Right lobe of liver (tissue), 6 donors: ENCODE results near the gene IFRD2. TPM values are rescaled to one million over a fixed set of nuclear protein-coding genes. Genes with fewer than 3 reads are reported as not detected.
"Not testable (repeated sequence)": the region's sequence is repeated elsewhere in the genome, so short reads cannot be mapped to it uniquely, and the experiment has no call there.

Source experiments
- ATAC-seq, 4 donors: fragments of 200-7000 bp; cut with Tn5 transposase; one replicate each; pipeline ENCODE4 v1.9.1; 2020; ENCODE audit warnings: mild to moderate bottlenecking in 4 of 4, moderate library complexity in 4 of 4
- DNase-seq, 3 donors: peaks; one replicate each; pipeline ENCODE4 v3.0.0-alpha.2; 2020
- H3K27ac ChIP-seq, 3 donors: fragments of 200-600 bp; one replicate each; pipeline ENCODE4 v1.8.0; 2022
- H3K27me3 ChIP-seq, 2 donors: fragments of 200-600 bp; one replicate each; pipeline ENCODE4 v1.8.0; 2022
- H3K36me3 ChIP-seq, 4 donors: fragments of 200-600 bp; sonication (generic) in 1 of 4; one replicate each; pipeline versions ENCODE4 v1.5.1 to v1.8.0; 2017 to 2022; ENCODE audit warnings: control low read depth in 1 of 4
- H3K4me1 ChIP-seq, 4 donors: fragments of 200-600 bp; sonication (generic) in 1 of 4; one replicate each; pipeline versions ENCODE4 v1.5.1 to v1.8.0; 2017 to 2022; ENCODE audit warnings: control low read depth in 1 of 4
- H3K4me3 ChIP-seq, 3 donors: fragments of 200-600 bp; one replicate each; pipeline ENCODE4 v1.8.0; 2022
- H3K9me3 ChIP-seq, 4 donors: fragments of 200-600 bp; sonication (generic) in 1 of 4; one replicate each; pipeline versions ENCODE4 v1.5.1 to v1.8.0; 2017 to 2022; ENCODE audit warnings: control low read depth in 1 of 4
- CTCF ChIP-seq, 4 donors: fragments of 200-600 bp in 3 of 4; fragments of 450-650 bp in 1 of 4; IDR thresholded peaks; one replicate each; pipeline versions ENCODE4 v1.5.1 to v1.8.0; 2016 to 2022; ENCODE audit warnings: antibody characterized with exemption in 4 of 4, mild to moderate bottlenecking in 2 of 4
- POLR2A ChIP-seq: fragments of 450-650 bp; IDR thresholded peaks from one replicate; pipeline ENCODE4 v1.6.1; 2017; ENCODE audit warnings: antibody characterized with exemption, mild to moderate bottlenecking
- WGBS: methylation state at CpG from one replicate; pipeline ENCODE4 v1.1.6; 2018; ENCODE audit warnings: low coverage, low lambda C conversion rate; ENCODE audit not compliant: insufficient coverage; ENCODE audit errors: missing lambda C conversion rate; 5-methylcytosine and 5-hydroxymethylcytosine counted together
- intact Hi-C, 2 donors: fragments of 100-400 bp; cut with DNase I; formaldehyde crosslinking; loops; one replicate each; pipeline versions ENCODE4 v1.11.2 to v1.14.1; 2022
- total RNA-seq, 6 experiments: library from RNA; depleted of rRNA in 2 of 6; stranded (reverse); fragments of >200 nt in 2 of 6; fragmentation: NEBNext Ultra II Directional in 3 of 6; extraction: Animal tissue kit (Norgen Biotek cat#: 25700) in 3 of 6; gene quantifications; one replicate each; pipeline versions ENCODE4 v1.1.0 to v1.2.4, GENCODE V29; 2016 to 2023
- donor health status: DM: no; HTN: yes; CAD: no.
- donor health status: DM: no; HTN: no; CAD: no.
- donor health status: DM: no; HTN: no; CAD: no.
- donor health status: DM: no; HTN: yes; CAD: no.
- donor health status: DM: no; HTN: yes; CAD: no.

IFRD2 gene
- total RNA-seq, 6 experiments from 2014 or later, result 40.8 to 71.0 (median 56.3) TPM

DNA sequence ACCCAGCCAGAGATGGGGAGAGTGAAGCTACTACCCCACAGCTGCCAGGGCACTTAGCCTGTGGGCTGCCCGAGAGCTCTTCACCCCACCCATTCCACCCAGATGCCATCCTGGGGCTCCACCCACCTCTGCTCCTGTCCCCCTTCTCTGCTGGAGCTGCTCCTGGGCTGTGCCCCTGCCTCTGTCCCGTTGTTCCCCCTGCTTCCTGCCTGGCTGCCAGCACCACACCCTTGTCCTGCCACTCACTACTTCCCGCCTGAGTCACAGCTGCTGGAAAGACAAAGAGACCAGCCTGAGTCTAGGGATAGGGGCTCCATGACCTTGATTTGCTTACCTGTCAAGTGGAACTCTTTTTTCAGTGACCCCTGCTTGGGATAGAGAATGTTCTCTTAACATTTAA, 43.8 kb downstream of the IFRD2 start:
- H3K27ac ChIP-seq, result peak overlapping the region; percentile 36 to 53 (median 43)
- WGBS, result 38% methylated on average over 2 of the region's 3 CpGs
- no peak overlapping the region for H3K4me3 ChIP-seq
- intact Hi-C loops, result no loop called here
- H3K27me3 ChIP-seq, result no peaks in the 10 kb centered on the region
- H3K9me3 ChIP-seq, result no peaks in the 10 kb centered on the region
- peaks cover 0 to 9% (median 3%) of the 10 kb centered on the region in 4 donors for H3K36me3 ChIP-seq
- DNase-seq (peak in 1 of 3 donors; percentile 55), ATAC-seq (peak; percentile 3 to 44 (median 26))
- no peak for TF ChIP-seq POLR2A
- TF ChIP-seq CTCF (IDR thresholded peaks at IDR 0.05), result no peak
- H3K4me1 ChIP-seq, result peaks cover 0 to 70% (median 14%) of the 10 kb centered on the region in 4 donors

DNA sequence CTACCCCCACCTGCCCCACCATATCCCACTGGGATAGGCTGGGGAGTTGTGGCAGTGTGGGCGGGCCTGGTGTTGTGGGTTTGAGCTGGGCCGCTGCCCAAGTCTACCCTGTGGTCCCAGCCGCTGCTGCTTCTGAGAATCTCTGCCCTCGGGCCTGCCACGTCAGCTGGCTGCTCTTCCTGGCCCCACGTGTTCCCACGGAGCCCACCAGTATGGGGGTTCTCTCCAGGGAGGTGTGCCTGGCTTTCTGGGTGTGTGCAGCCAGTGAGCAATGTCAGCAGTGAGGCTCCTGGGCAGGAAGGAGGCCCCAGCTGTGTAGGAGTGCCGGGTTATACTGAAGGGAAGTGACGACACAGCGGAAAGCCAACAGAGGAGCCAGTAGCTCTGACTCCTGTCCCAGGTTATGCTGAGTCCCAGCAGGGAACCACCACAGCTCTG, 45.7 kb downstream of the IFRD2 start:
- Histone ChIP-seq H3K4me1 (peaks cover 0 to 84% (median 21%) of the 10 kb centered on the region in 4 donors), H3K4me3 (no peak overlapping the region), H3K27ac (peak overlapping the region; percentile 72 to 93 (median 78)), H3K36me3 (no peaks in the 10 kb centered on the region), H3K9me3 (no peaks in the 10 kb centered on the region), H3K27me3 (no peaks in the 10 kb centered on the region)
- whole genome bisulfite sequencing, result no CpG with 5 or more reads among the region's 10 CpGs
- intact Hi-C loops, result no loop called here
- ATAC-seq (peak; percentile 25 to 45 (median 35)), DNase-seq (peak in 1 of 3 donors; percentile 45)
- TF ChIP-seq CTCF (IDR thresholded peaks at IDR 0.05) (peak in 1 of 4 donors; percentile 14), POLR2A (no peak)

DNA sequence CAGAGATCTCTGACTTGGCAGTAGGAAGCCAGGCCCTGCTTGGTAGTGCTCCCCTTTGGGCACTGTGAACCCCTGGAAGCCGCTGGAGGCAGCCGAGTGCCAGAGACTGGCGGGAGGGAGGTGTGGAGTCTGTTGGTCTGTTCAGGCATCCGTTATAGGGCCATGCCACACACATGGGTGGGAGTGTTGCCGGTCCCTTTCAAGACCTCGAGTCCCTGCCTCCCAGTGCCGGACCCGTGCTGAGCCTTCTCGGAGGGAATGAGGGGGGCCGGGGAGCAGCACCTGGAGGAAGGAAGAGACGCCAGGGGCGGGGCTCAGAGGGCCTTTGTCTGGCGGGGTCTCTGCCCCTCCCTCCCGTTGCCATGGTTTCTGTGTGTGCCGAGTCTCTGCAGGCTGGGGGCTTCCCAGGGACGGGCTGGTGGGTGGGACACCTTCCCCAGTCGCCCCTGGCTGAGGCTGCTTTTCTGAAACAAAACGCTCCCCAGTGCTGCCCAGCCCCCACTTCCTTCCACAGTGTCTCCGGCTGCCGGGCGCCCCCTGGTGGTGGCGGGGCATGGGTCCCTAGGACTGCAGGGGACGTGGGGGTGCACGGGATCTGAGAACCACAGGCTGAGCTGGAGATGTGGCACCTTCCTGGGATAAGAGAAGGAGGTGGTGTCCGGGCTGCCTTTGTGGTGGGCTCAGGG, 46.3 kb downstream of the IFRD2 start:
- Histone ChIP-seq H3K36me3 (no peaks in the 10 kb centered on the region), H3K27ac (peak overlapping the region; percentile 72 to 93 (median 78)), H3K9me3 (no peaks in the 10 kb centered on the region), H3K4me3 (peak overlapping the region; percentile 9 to 45 (median 23)), H3K27me3 (no peaks in the 10 kb centered on the region), H3K4me1 (peaks cover 0 to 87% (median 23%) of the 10 kb centered on the region in 4 donors)
- DNase-seq (peak; percentile 88 to 91 (median 91)), ATAC-seq (peak; percentile 70 to 81 (median 78))
- TF ChIP-seq CTCF (IDR thresholded peaks at IDR 0.05), result peak in 3 of 4 donors; percentile 90 to 96 (median 95)
- TF ChIP-seq POLR2A, result no peak
- 14% methylated on average over 5 of the region's 25 CpGs for WGBS
- intact Hi-C loops, result no loop called here

DNA sequence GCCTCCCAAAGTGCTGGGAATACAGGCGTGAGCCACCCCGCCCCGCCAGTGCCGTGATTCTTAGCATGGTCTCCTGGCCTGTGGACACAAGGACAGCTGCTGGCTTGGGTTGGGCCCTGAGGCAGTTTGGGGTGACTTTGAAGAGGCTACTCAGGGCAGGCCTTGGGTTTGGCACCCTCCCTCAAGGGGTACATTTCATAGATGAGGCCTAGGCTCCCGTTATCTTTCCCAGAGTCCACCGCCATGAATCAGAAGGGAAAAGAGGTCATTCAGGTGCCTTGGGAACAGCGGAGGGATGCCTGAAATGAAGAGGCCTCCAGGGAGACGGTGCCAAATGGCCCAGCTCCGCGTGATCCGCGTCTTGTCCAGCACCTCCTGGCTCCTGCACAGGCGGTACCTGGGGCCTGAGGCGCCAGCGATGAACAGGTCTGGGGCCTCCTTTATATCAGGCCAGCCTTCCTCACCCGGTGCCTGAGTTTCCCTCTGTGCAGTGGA, 46.9 kb downstream of the IFRD2 start:
- intact Hi-C loops, result no loop called here
- 65% methylated on average over 5 of the region's 16 CpGs for WGBS
- ATAC-seq (no peak), DNase-seq (no peak)
- peaks cover 0 to 3% (median 0%) of the 10 kb centered on the region in 4 donors for H3K36me3 ChIP-seq
- no peak for TF ChIP-seq POLR2A
- H3K4me1 ChIP-seq, result peaks cover 0 to 89% (median 25%) of the 10 kb centered on the region in 4 donors
- no peaks in the 10 kb centered on the region for H3K9me3 ChIP-seq
- no peak overlapping the region for H3K4me3 ChIP-seq
- no peaks in the 10 kb centered on the region for H3K27me3 ChIP-seq
- H3K27ac ChIP-seq, result peak overlapping the region; percentile 72 to 93 (median 78)

GRCh38 chr3:50244813-50245212, 47.4 kb downstream of the IFRD2 start:
- intact Hi-C loops, H3K9me3 ChIP-seq, H3K4me3 ChIP-seq, H3K36me3 ChIP-seq, ATAC-seq, H3K27me3 ChIP-seq, DNase-seq: not testable (repeated sequence)
- WGBS, result 73% methylated on average over 4 of the region's 6 CpGs
- Histone ChIP-seq H3K4me1 (peaks cover 0 to 88% (median 24%) of the 10 kb centered on the region in 4 donors), H3K27ac (peak overlapping the region; percentile 72 to 93 (median 78))
